GM23338 (cell line): ENCODE data around the gene FGF1. TPM values are rescaled to one million over a fixed set of nuclear protein-coding genes. Genes with fewer than 3 reads are reported as not detected.

Experiments
- ATAC-seq: fragments of 200-7000 bp; cut with Tn5 transposase; 3 replicates; pipeline ENCODE4 v1.9.1; 2020
- DNase-seq: peaks from one replicate; pipeline ENCODE4 v3.0.0-alpha.2; 2015; ENCODE audit warnings: low spot score
- H2AFZ ChIP-seq: fragments of 200-600 bp; sonication (generic); 2 replicates; pipeline ENCODE4 v1.8.0; 2016; ENCODE audit warnings: antibody characterized with exemption, mild to moderate bottlenecking, moderate library complexity
- H3F3A ChIP-seq: fragments of 200-600 bp; sonication (generic); replicated peaks from 2 replicates; pipeline ENCODE4 v1.8.0; 2017; ENCODE audit warnings: antibody characterized with exemption, mixed run types, low read depth
- H3K27ac ChIP-seq: fragments of 200-600 bp; sonication (generic); 2 replicates; pipeline ENCODE4 v1.6.1; 2016; ENCODE audit warnings: low read depth
- H3K27me3 ChIP-seq: fragments of 200-600 bp; sonication (generic); 2 replicates; pipeline ENCODE4 v1.8.0; 2016; ENCODE audit warnings: mild to moderate bottlenecking, mixed run types, moderate library complexity; ENCODE audit not compliant: insufficient read depth
- H3K36me3 ChIP-seq: fragments of 200-600 bp; sonication (generic); 2 replicates; pipeline ENCODE4 v1.8.0; 2016; ENCODE audit warnings: mild to moderate bottlenecking; ENCODE audit not compliant: insufficient read depth
- H3K4me1 ChIP-seq: fragments of 200-600 bp; sonication (generic); 2 replicates; pipeline ENCODE4 v1.8.0; 2016; ENCODE audit warnings: mild to moderate bottlenecking, moderate library complexity; ENCODE audit not compliant: insufficient read depth
- H3K4me2 ChIP-seq: fragments of 200-600 bp; sonication (generic); 2 replicates; pipeline ENCODE4 v1.7.1; 2017; ENCODE audit warnings: mixed run types
- H3K4me3 ChIP-seq: fragments of 200-600 bp; sonication (generic); 2 replicates; pipeline ENCODE4 v1.6.1; 2016; ENCODE audit warnings: mixed run types
- H3K79me2 ChIP-seq: fragments of 200-600 bp; sonication (generic); replicated peaks from 2 replicates; pipeline ENCODE4 v1.8.0; 2017; ENCODE audit warnings: mild to moderate bottlenecking; ENCODE audit not compliant: insufficient read depth
- H3K9me2 ChIP-seq: fragments of 200-600 bp; sonication (generic); 2 replicates; pipeline ENCODE4 v1.8.0; 2017; ENCODE audit not compliant: insufficient read depth
- H4K20me1 ChIP-seq: fragments of 200-600 bp; sonication (generic); replicated peaks from 2 replicates; pipeline ENCODE4 v1.8.0; 2017; ENCODE audit warnings: mild to moderate bottlenecking; ENCODE audit not compliant: insufficient read depth
- H3K27ac Mint-ChIP-seq: 2 replicates; pipeline ENCODE4 v1.8.0; 2020; ENCODE audit warnings: inconsistent platforms, mild to moderate bottlenecking, moderate library complexity, mixed read lengths
- H3K27me3 Mint-ChIP-seq: 3 replicates; pipeline ENCODE4 v1.8.0; 2022; ENCODE audit warnings: low read depth, mild to moderate bottlenecking, moderate library complexity, mixed read lengths, inconsistent platforms; ENCODE audit not compliant: insufficient read depth, poor library complexity
- H3K36me3 Mint-ChIP-seq: 3 replicates; pipeline ENCODE4 v1.8.0; 2021; ENCODE audit warnings: low read depth, mild to moderate bottlenecking, inconsistent platforms, moderate library complexity, mixed read lengths
- H3K4me1 Mint-ChIP-seq: 3 replicates; pipeline ENCODE4 v1.8.0; 2020; ENCODE audit warnings: mild to moderate bottlenecking, inconsistent platforms, mixed read lengths
- H3K4me3 Mint-ChIP-seq: 3 replicates; pipeline ENCODE4 v1.8.0; 2021; ENCODE audit warnings: moderate library complexity, mild to moderate bottlenecking, inconsistent platforms, mixed read lengths
- H3K9me3 Mint-ChIP-seq: 3 replicates; pipeline ENCODE4 v1.8.0; 2020; ENCODE audit warnings: moderate library complexity, mild to moderate bottlenecking, inconsistent platforms, mixed read lengths
- CREB1 ChIP-seq: fragments of 250-450 bp; sonication (Bioruptor Pico); IDR thresholded peaks from 2 replicates; pipeline ENCODE4 v1.5.0; 2020; ENCODE audit warnings: low read depth, mild to moderate bottlenecking, moderate library complexity
- ETS1 ChIP-seq: IDR thresholded peaks from 2 replicates; pipeline ENCODE4 v1.6.1; 2016; ENCODE audit warnings: antibody characterized with exemption
- EZH2 ChIP-seq: fragments of 200-600 bp; sonication (generic); IDR thresholded peaks from one replicate; pipeline ENCODE4 v1.8.0; 2017; ENCODE audit warnings: antibody characterized with exemption, mild to moderate bottlenecking, low read depth; ENCODE audit not compliant: unreplicated experiment
- EZH2phosphoT487 ChIP-seq: fragments of 200-600 bp; sonication (generic); IDR thresholded peaks from one replicate; pipeline ENCODE4 v1.8.1; 2018; ENCODE audit warnings: antibody characterized with exemption; ENCODE audit not compliant: unreplicated experiment
- POLR2AphosphoS5 ChIP-seq: IDR thresholded peaks from 2 replicates; pipeline ENCODE4 v1.6.1; 2016; ENCODE audit warnings: antibody characterized with exemption, low read depth
- REST ChIP-seq: IDR thresholded peaks from one replicate; pipeline ENCODE4 v1.6.1; 2018; ENCODE audit warnings: antibody characterized with exemption; ENCODE audit not compliant: unreplicated experiment
- ZNF331 ChIP-seq: fragments of 250-450 bp; sonication (Bioruptor Pico); IDR thresholded peaks from 2 replicates; pipeline ENCODE4 v1.5.0; 2020; ENCODE audit warnings: low read depth, mild to moderate bottlenecking, moderate library complexity
- polyA plus RNA-seq: library from polyadenylated mRNA; unstranded; fragments of >200 nt; fragmentation: Nextera tagmentation; extraction: Ambion mirVana; gene quantifications from 2 replicates; pipeline ENCODE4 v1.2.1, GENCODE V29; 2016
- total RNA-seq: library from RNA; depleted of rRNA; stranded (reverse); fragments of >200 nt; shearing (Covaris generic); gene quantifications from 2 replicates; pipeline ENCODE4 v1.2.3, GENCODE V29; 2014
- TF ChIP-seq, protein P1 (sequence below): fragments of 250-450 bp; sonication (Bioruptor Pico); IDR thresholded peaks from 2 replicates; pipeline ENCODE4 v1.5.0; 2020; ENCODE audit warnings: mild to moderate bottlenecking, moderate library complexity
- TF ChIP-seq, protein P2 (sequence below), 2 experiments: fragments of 200-600 bp in 1 of 2; sonication (generic) in 1 of 2; conservative IDR thresholded peaks; 2 replicates each; pipeline versions ENCODE4 v1.5.1 to v1.6.1; 2016 to 2017; ENCODE audit warnings: antibody characterized with exemption in 2 of 2, low read depth in 2 of 2, mild to moderate bottlenecking in 2 of 2, moderate library complexity in 1 of 2

The FGF1 gene
- total and polyA plus RNA-seq, 2 experiments from 2014 or later, result 0.21 to 0.34 TPM

- TF ChIP-seq, protein P1, sequence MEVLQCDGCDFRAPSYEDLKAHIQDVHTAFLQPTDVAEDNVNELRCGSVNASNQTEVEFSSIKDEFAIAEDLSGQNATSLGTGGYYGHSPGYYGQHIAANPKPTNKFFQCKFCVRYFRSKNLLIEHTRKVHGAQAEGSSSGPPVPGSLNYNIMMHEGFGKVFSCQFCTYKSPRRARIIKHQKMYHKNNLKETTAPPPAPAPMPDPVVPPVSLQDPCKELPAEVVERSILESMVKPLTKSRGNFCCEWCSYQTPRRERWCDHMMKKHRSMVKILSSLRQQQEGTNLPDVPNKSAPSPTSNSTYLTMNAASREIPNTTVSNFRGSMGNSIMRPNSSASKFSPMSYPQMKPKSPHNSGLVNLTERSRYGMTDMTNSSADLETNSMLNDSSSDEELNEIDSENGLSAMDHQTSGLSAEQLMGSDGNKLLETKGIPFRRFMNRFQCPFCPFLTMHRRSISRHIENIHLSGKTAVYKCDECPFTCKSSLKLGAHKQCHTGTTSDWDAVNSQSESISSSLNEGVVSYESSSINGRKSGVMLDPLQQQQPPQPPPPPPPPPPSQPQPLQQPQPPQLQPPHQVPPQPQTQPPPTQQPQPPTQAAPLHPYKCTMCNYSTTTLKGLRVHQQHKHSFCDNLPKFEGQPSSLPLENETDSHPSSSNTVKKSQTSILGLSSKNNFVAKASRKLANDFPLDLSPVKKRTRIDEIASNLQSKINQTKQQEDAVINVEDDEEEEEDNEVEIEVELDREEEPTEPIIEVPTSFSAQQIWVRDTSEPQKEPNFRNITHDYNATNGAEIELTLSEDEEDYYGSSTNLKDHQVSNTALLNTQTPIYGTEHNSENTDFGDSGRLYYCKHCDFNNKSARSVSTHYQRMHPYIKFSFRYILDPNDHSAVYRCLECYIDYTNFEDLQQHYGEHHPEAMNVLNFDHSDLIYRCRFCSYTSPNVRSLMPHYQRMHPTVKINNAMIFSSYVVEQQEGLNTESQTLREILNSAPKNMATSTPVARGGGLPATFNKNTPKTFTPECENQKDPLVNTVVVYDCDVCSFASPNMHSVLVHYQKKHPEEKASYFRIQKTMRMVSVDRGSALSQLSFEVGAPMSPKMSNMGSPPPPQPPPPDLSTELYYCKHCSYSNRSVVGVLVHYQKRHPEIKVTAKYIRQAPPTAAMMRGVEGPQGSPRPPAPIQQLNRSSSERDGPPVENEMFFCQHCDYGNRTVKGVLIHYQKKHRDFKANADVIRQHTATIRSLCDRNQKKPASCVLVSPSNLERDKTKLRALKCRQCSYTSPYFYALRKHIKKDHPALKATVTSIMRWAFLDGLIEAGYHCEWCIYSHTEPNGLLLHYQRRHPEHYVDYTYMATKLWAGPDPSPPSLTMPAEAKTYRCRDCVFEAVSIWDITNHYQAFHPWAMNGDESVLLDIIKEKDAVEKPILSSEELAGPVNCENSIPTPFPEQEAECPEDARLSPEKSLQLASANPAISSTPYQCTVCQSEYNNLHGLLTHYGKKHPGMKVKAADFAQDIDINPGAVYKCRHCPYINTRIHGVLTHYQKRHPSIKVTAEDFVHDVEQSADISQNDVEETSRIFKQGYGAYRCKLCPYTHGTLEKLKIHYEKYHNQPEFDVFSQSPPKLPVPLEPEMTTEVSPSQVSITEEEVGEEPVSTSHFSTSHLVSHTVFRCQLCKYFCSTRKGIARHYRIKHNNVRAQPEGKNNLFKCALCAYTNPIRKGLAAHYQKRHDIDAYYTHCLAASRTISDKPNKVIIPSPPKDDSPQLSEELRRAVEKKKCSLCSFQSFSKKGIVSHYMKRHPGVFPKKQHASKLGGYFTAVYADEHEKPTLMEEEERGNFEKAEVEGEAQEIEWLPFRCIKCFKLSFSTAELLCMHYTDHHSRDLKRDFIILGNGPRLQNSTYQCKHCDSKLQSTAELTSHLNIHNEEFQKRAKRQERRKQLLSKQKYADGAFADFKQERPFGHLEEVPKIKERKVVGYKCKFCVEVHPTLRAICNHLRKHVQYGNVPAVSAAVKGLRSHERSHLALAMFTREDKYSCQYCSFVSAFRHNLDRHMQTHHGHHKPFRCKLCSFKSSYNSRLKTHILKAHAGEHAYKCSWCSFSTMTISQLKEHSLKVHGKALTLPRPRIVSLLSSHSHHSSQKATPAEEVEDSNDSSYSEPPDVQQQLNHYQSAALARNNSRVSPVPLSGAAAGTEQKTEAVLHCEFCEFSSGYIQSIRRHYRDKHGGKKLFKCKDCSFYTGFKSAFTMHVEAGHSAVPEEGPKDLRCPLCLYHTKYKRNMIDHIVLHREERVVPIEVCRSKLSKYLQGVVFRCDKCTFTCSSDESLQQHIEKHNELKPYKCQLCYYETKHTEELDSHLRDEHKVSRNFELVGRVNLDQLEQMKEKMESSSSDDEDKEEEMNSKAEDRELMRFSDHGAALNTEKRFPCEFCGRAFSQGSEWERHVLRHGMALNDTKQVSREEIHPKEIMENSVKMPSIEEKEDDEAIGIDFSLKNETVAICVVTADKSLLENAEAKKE (CRISPR knock-in tag), result no peak
- TF ChIP-seq EZH2phosphoT487, result no peak
Measured at GRCh38 chr5:142692321-142692894, 6.5 kb upstream of the FGF1 start (continued).

- no peak overlapping the region for H3K4me3 ChIP-seq
- ATAC-seq, result no peak
- no peak overlapping the region for H3K27ac Mint-ChIP-seq
- no peak for DNase-seq
- peaks cover 25% of the 10 kb centered on the region for H3K4me1 Mint-ChIP-seq
- H3K4me2 ChIP-seq, result no peak overlapping the region
- no peaks in the 10 kb centered on the region; the same call in 2 of the 3 replicates for H3K36me3 Mint-ChIP-seq
- H3F3A ChIP-seq, result peaks cover under 1% of the 10 kb centered on the region; the same call in 1 of the 2 replicates
- H2AFZ ChIP-seq, result no peak overlapping the region
- no peaks in the 10 kb centered on the region for H4K20me1 ChIP-seq
- H3K27ac ChIP-seq, result no peak overlapping the region
- no peak overlapping the region for H3K4me3 Mint-ChIP-seq
- H3K79me2 ChIP-seq, result no peaks in the 10 kb centered on the region
- H3K27me3 Mint-ChIP-seq, result peaks cover 2% of the 10 kb centered on the region
- H3K27me3 ChIP-seq, result no peaks in the 10 kb centered on the region
- H3K9me2 ChIP-seq, result 0 out of 2 replicates have a peak, but pooled peaks cover 3% of the 10 kb centered on the region
- H3K4me1 ChIP-seq, result peaks cover 28% of the 10 kb centered on the region
- no peaks in the 10 kb centered on the region for H3K36me3 ChIP-seq
- no peaks in the 10 kb centered on the region; the same call in 2 of the 3 replicates for H3K9me3 Mint-ChIP-seq
- no peak for TF ChIP-seq ZNF331 (CRISPR knock-in tag)
- no peak for TF ChIP-seq REST
- TF ChIP-seq POLR2AphosphoS5, result no peak
- TF ChIP-seq, protein P2, sequence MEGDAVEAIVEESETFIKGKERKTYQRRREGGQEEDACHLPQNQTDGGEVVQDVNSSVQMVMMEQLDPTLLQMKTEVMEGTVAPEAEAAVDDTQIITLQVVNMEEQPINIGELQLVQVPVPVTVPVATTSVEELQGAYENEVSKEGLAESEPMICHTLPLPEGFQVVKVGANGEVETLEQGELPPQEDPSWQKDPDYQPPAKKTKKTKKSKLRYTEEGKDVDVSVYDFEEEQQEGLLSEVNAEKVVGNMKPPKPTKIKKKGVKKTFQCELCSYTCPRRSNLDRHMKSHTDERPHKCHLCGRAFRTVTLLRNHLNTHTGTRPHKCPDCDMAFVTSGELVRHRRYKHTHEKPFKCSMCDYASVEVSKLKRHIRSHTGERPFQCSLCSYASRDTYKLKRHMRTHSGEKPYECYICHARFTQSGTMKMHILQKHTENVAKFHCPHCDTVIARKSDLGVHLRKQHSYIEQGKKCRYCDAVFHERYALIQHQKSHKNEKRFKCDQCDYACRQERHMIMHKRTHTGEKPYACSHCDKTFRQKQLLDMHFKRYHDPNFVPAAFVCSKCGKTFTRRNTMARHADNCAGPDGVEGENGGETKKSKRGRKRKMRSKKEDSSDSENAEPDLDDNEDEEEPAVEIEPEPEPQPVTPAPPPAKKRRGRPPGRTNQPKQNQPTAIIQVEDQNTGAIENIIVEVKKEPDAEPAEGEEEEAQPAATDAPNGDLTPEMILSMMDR (conservative IDR thresholded peaks at IDR 0.05; ENCODE audit: low read depth in 2 of 2), result no peak; a peak in 1 of 4 replicates
- TF ChIP-seq EZH2, result no peak
- TF ChIP-seq EZH2phosphoT487, result no peak
- TF ChIP-seq ETS1, result no peak
- TF ChIP-seq CREB1 (CRISPR knock-in tag), result no peak
Measured at GRCh38 chr5:142690667-142691066, 4.8 kb upstream of the FGF1 start.
